ENCODE measurements around the gene DYNC2I2.

Gene DYNC2I2

DNA sequence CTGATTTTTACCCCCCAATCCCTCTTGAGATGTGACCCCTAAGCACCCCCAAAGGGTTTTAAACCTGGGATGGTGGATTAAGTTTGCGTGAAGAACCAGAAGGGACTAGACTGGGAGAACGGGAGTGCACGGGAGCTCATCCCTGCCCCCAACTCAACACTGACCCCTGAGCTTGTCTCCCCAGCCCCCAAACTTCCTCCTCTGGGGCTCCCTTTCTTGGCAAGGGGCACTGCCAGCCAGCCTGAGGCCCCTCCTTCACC is 27.3 kb upstream of the DYNC2I2 start:
- Histone ChIP-seq H3K9me3 (ENCODE audit: control insufficient read depth, insufficient read depth, low read length) (no peaks in the 10 kb centered on the region), H3K4me1 (ENCODE audit: control insufficient read depth, low read length) (peaks cover 56% of the 10 kb centered on the region), H3K79me2 (ENCODE audit: control insufficient read depth, low read length) (peaks cover 83% of the 10 kb centered on the region), H4K20me1 (ENCODE audit: control insufficient read depth, insufficient read depth, low read depth, low read length) (peaks cover 8% of the 10 kb centered on the region; the same call in 1 of the 2 replicates), H3K27ac (ENCODE audit: low read depth, low read length) (peak overlapping the region; percentile 98), H3K4me3 (ENCODE audit: low read length) (peak overlapping the region; percentile 93), H3F3A (ENCODE audit: control insufficient read depth, insufficient read depth) (peaks cover 22% of the 10 kb centered on the region), H3K36me3 (ENCODE audit: control insufficient read depth, low read length) (peaks cover 53% of the 10 kb centered on the region), H3K4me2 (ENCODE audit: low read length) (peak overlapping the region; percentile 87), H3K27me3 (ENCODE audit: control insufficient read depth, low read length) (no peaks in the 10 kb centered on the region), H3K9me2 (replicated peaks; ENCODE audit: control insufficient read depth, low read length) (no peaks in the 10 kb centered on the region)
- TF ChIP-seq EZH2phosphoT487 (IDR thresholded peaks at IDR 0.05; ENCODE audit: borderline replicate concordance, low read length) = no peak
- TF ChIP-seq, protein P1, sequence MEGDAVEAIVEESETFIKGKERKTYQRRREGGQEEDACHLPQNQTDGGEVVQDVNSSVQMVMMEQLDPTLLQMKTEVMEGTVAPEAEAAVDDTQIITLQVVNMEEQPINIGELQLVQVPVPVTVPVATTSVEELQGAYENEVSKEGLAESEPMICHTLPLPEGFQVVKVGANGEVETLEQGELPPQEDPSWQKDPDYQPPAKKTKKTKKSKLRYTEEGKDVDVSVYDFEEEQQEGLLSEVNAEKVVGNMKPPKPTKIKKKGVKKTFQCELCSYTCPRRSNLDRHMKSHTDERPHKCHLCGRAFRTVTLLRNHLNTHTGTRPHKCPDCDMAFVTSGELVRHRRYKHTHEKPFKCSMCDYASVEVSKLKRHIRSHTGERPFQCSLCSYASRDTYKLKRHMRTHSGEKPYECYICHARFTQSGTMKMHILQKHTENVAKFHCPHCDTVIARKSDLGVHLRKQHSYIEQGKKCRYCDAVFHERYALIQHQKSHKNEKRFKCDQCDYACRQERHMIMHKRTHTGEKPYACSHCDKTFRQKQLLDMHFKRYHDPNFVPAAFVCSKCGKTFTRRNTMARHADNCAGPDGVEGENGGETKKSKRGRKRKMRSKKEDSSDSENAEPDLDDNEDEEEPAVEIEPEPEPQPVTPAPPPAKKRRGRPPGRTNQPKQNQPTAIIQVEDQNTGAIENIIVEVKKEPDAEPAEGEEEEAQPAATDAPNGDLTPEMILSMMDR (IDR thresholded peaks at IDR 0.05; ENCODE audit: low read depth, low read length, poor library complexity, severe bottlenecking) = no peak

DNA sequence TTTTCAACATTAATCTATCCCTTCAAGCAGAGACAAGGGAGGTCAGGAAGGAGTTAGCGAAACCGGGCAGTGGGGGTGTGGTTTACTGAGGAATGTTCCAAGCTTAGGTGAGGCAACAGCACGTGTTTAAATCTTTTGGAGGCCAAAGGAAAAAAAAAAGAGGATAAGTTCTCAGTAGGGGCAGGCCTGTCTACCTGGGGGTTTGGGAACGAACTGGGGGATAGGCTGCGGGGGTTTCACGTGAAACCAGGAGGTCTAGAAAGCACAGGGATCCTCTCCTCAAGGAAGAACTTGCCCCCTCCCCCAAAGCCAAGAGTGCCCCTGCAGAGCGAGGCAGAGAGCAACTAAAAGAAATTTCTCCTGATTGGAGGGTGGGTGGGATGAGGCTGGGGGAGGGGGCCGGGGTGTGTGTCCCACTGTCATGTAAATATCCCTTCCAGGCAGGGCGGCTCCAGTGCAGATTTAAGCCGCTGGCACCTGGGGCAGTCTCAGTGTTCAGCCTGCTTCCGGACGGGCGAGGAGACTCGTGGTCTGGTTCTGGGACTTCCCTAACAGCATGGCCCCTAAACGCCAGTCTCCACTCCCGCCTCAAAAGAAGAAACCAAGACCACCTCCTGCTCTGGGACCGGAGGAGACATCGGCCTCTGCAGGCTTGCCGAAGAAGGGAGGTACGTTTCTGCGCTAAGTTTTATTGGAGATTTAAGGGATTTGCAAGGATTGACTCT is 26.9 kb upstream of the DYNC2I2 start:
- H3K4me1 ChIP-seq (ENCODE audit: control insufficient read depth, low read length) = peaks cover 54% of the 10 kb centered on the region
- peak overlapping the region; percentile 98 for H3K27ac ChIP-seq (ENCODE audit: low read depth, low read length)
- H3K27me3 ChIP-seq (ENCODE audit: control insufficient read depth, low read length) = no peaks in the 10 kb centered on the region
- peaks cover 8% of the 10 kb centered on the region; the same call in 1 of the 2 replicates for H4K20me1 ChIP-seq (ENCODE audit: control insufficient read depth, insufficient read depth, low read depth, low read length)
- TF ChIP-seq EZH2phosphoT487 (IDR thresholded peaks at IDR 0.05; ENCODE audit: borderline replicate concordance, low read length) = no peak
- TF ChIP-seq, protein P1 (IDR thresholded peaks at IDR 0.05; ENCODE audit: low read depth, low read length, poor library complexity, severe bottlenecking) = no peak
- H3K4me3 ChIP-seq (ENCODE audit: low read length) = peak overlapping the region; percentile 93
- peaks cover 52% of the 10 kb centered on the region for H3K36me3 ChIP-seq (ENCODE audit: control insufficient read depth, low read length)
- no peaks in the 10 kb centered on the region for H3K9me2 ChIP-seq (replicated peaks; ENCODE audit: control insufficient read depth, low read length)
- peaks cover 82% of the 10 kb centered on the region for H3K79me2 ChIP-seq (ENCODE audit: control insufficient read depth, low read length)
- peak overlapping the region; percentile 87 for H3K4me2 ChIP-seq (ENCODE audit: low read length)
- H3K9me3 ChIP-seq (ENCODE audit: control insufficient read depth, insufficient read depth, low read length) = no peaks in the 10 kb centered on the region
- H3F3A ChIP-seq (ENCODE audit: control insufficient read depth, insufficient read depth) = peaks cover 22% of the 10 kb centered on the region

DNA sequence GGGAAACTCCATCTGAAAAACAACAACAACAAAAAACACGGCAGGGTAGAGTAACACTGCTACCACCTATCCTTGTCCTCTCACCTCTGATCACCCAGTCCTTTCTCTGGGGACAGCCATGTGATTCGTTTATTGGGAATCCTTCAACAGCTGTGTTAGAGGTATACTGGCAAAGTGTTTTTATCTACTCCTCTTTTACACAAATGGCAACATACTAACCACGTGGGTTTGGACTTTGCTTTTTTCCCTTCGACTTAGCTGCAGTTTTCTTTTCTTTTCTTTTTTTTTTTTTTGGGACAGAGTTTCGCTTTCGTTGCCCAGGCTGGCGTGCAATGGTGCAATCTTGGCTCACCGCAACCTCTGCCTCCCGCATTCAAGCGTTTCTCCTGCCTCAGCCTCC is 21.1 kb upstream of the DYNC2I2 start:
- H3K4me3 ChIP-seq (ENCODE audit: low read length) = no peak overlapping the region
- peaks cover 4% of the 10 kb centered on the region; the same call in 1 of the 2 replicates for H3F3A ChIP-seq (ENCODE audit: control insufficient read depth, insufficient read depth)
- no peaks in the 10 kb centered on the region for H4K20me1 ChIP-seq (ENCODE audit: control insufficient read depth, insufficient read depth, low read depth, low read length)
- H3K27ac ChIP-seq (ENCODE audit: low read depth, low read length) = no peak overlapping the region
- H3K36me3 ChIP-seq (ENCODE audit: control insufficient read depth, low read length) = peaks cover 9% of the 10 kb centered on the region
- no peaks in the 10 kb centered on the region for H3K27me3 ChIP-seq (ENCODE audit: control insufficient read depth, low read length)
- peaks cover 25% of the 10 kb centered on the region for H3K79me2 ChIP-seq (ENCODE audit: control insufficient read depth, low read length)
- peaks cover 15% of the 10 kb centered on the region for H3K4me1 ChIP-seq (ENCODE audit: control insufficient read depth, low read length)
- no peaks in the 10 kb centered on the region for H3K9me2 ChIP-seq (replicated peaks; ENCODE audit: control insufficient read depth, low read length)
- no peaks in the 10 kb centered on the region for H3K9me3 ChIP-seq (ENCODE audit: control insufficient read depth, insufficient read depth, low read length)
- TF ChIP-seq, protein P1 (IDR thresholded peaks at IDR 0.05; ENCODE audit: low read depth, low read length, poor library complexity, severe bottlenecking) = no peak
- no peak for TF ChIP-seq EZH2phosphoT487 (IDR thresholded peaks at IDR 0.05; ENCODE audit: borderline replicate concordance, low read length)
- no peak overlapping the region for H3K4me2 ChIP-seq (ENCODE audit: low read length)

All from DOHH2 (cell line).